Measurements from ENCODE around the gene HRH2. TPM values are rescaled to one million over a fixed set of nuclear protein-coding genes. Genes with fewer than 3 reads are reported as not detected.

HRH2 gene
- total RNA-seq, 1 experiment from 2014 or later = 9.3 TPM

- ChIA-PET CTCF (interaction anchor here (0.7 to 3.9 kb wide), 5 partner anchors 12 to 179 kb away, joined by 4 to 26 read pairs (median 4); no protein-coding TSS in a partner anchor), POLR2A (interaction anchor here (0.6 kb wide), 1 partner anchor 278 kb away, joined by 4 read pairs; no protein-coding TSS in a partner anchor)
- no peak for TF ChIP-seq HMGA2 (CRISPR knock-in tag; IDR thresholded peaks at IDR 0.05)
- TF ChIP-seq, protein P1, sequence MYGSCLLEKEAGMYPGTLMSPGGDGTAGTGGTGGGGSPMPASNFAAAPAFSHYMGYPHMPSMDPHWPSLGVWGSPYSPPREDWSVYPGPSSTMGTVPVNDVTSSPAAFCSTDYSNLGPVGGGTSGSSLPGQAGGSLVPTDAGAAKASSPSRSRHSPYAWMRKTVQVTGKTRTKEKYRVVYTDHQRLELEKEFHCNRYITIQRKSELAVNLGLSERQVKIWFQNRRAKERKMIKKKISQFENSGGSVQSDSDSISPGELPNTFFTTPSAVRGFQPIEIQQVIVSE (CRISPR knock-in tag; IDR thresholded peaks at IDR 0.05; ENCODE audit: borderline replicate concordance) = 0 out of 2 replicates have a peak, but pooled peaks have one; percentile 13
- H3K36me3 Mint-ChIP-seq = peaks cover 66% of the 10 kb centered on the region
- peaks cover 60% of the 10 kb centered on the region for H3K9me3 Mint-ChIP-seq
- H3K27ac Mint-ChIP-seq = no peak overlapping the region
- H3K27me3 Mint-ChIP-seq (ENCODE audit: low read depth) = peaks cover 11% of the 10 kb centered on the region; the same call in 1 of the 2 replicates
- no peak overlapping the region for H3K4me3 Mint-ChIP-seq
- ATAC-seq (no peak), DNase-seq (ENCODE audit: low spot score) (peak; percentile 2)
- H3K4me1 Mint-ChIP-seq = peaks cover 9% of the 10 kb centered on the region
These were observed 54.8 kb downstream of the HRH2 start for GRCh38 chr5:175712681-175713085.

- no peak for DNase-seq (ENCODE audit: low spot score)
- H3K27me3 Mint-ChIP-seq (ENCODE audit: low read depth) = peaks cover 11% of the 10 kb centered on the region; the same call in 1 of the 2 replicates
- H3K4me3 Mint-ChIP-seq = no peak overlapping the region
- peaks cover 60% of the 10 kb centered on the region for H3K9me3 Mint-ChIP-seq
- TF ChIP-seq FOXP1 (CRISPR knock-in tag; IDR thresholded peaks at IDR 0.05; ENCODE audit: borderline replicate concordance) = no peak
- TF ChIP-seq NFE2L1 (CRISPR knock-in tag; IDR thresholded peaks at IDR 0.05) = no peak
- no peak for TF ChIP-seq ARID4B (CRISPR knock-in tag; IDR thresholded peaks at IDR 0.05; ENCODE audit: borderline replicate concordance)
- TF ChIP-seq, protein P2, sequence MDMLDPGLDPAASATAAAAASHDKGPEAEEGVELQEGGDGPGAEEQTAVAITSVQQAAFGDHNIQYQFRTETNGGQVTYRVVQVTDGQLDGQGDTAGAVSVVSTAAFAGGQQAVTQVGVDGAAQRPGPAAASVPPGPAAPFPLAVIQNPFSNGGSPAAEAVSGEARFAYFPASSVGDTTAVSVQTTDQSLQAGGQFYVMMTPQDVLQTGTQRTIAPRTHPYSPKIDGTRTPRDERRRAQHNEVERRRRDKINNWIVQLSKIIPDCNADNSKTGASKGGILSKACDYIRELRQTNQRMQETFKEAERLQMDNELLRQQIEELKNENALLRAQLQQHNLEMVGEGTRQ (CRISPR knock-in tag; IDR thresholded peaks at IDR 0.05) = no peak
- no peak for TF ChIP-seq NR2C2 (CRISPR knock-in tag; IDR thresholded peaks at IDR 0.05)
- TF ChIP-seq ATF1 (CRISPR knock-in tag; IDR thresholded peaks at IDR 0.05) = no peak
- TF ChIP-seq GRHL2 (CRISPR knock-in tag; IDR thresholded peaks at IDR 0.05; ENCODE audit: insufficient replicate concordance, severe bottlenecking) = no peak
- TF ChIP-seq ESRRA (CRISPR knock-in tag; IDR thresholded peaks at IDR 0.05; ENCODE audit: borderline replicate concordance) = no peak
- no peak for TF ChIP-seq ETV6 (CRISPR knock-in tag; IDR thresholded peaks at IDR 0.05)
- no peak for TF ChIP-seq RORB (CRISPR knock-in tag; IDR thresholded peaks at IDR 0.05)
- TF ChIP-seq, protein P3, sequence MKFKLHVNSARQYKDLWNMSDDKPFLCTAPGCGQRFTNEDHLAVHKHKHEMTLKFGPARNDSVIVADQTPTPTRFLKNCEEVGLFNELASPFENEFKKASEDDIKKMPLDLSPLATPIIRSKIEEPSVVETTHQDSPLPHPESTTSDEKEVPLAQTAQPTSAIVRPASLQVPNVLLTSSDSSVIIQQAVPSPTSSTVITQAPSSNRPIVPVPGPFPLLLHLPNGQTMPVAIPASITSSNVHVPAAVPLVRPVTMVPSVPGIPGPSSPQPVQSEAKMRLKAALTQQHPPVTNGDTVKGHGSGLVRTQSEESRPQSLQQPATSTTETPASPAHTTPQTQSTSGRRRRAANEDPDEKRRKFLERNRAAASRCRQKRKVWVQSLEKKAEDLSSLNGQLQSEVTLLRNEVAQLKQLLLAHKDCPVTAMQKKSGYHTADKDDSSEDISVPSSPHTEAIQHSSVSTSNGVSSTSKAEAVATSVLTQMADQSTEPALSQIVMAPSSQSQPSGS (CRISPR knock-in tag; IDR thresholded peaks at IDR 0.05; ENCODE audit: borderline replicate concordance, low read depth) = no peak
- no peak for TF ChIP-seq FOXK1 (CRISPR knock-in tag; IDR thresholded peaks at IDR 0.05)
- no peak for TF ChIP-seq MXD4 (CRISPR knock-in tag; IDR thresholded peaks at IDR 0.05; ENCODE audit: borderline replicate concordance)
- TF ChIP-seq AR (CRISPR knock-in tag; IDR thresholded peaks at IDR 0.05) = no peak
- TF ChIP-seq ZNF423 (CRISPR knock-in tag; IDR thresholded peaks at IDR 0.05) = no peak
- no peak for TF ChIP-seq FOXJ3 (CRISPR knock-in tag; IDR thresholded peaks at IDR 0.05; ENCODE audit: borderline replicate concordance)
- TF ChIP-seq CTCF (IDR thresholded peaks at IDR 0.05) = no peak
- ChIA-PET POLR2A (no interaction called here), CTCF (interaction anchor here (1.1 to 3.9 kb wide), 2 partner anchors 17 to 180 kb away, joined by 4 to 24 read pairs; no protein-coding TSS in a partner anchor)
- peaks cover 9% of the 10 kb centered on the region for H3K4me1 Mint-ChIP-seq
- H3K36me3 Mint-ChIP-seq = peaks cover 66% of the 10 kb centered on the region
- no peak for ATAC-seq
- H3K27ac Mint-ChIP-seq = no peak overlapping the region
These were observed 56.1 kb downstream of the HRH2 start for GRCh38 chr5:175713930-175714329.

All from WTC11 (cell line).